GM18861 (cell line): ENCODE data around the gene GIPR.
"Not testable (repeated sequence)": the region's sequence is repeated elsewhere in the genome, so short reads cannot be mapped to it uniquely, and the experiment has no call there.

Experiments used
- ATAC-seq: cut with Tn5 transposase; IDR thresholded peaks from one replicate; pipeline ENCODE4 v1.9.1; 2021; ENCODE audit not compliant: unreplicated experiment

GIPR gene

GRCh38 chr19:45645631-45646344, 22.2 kb upstream of the GIPR start:
- ATAC-seq, result peak; percentile 27

GRCh38 chr19:45646345-45646698, 21.7 kb upstream of the GIPR start:
- no peak for ATAC-seq

DNA sequence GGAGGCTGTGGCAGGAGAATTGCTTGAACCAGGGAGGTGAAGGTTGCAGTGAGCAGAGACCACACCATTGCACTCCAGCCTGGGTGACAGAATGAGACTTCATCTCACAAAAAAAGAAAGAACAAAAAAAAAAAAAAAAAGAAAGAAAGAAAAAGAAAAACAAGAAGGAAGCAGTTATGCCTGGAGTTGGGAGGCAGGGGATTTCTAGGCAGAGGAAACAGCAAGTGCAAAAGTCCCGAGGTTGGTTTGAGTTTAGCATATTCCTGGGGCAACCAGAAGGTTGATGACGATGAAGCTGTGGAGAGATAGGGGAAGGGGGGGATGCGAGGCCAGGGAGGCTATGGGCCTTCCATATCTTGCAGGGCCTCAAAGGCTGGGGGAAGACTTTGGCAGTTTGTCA, 17.3 kb upstream of the GIPR start:
- ATAC-seq, result no peak

DNA sequence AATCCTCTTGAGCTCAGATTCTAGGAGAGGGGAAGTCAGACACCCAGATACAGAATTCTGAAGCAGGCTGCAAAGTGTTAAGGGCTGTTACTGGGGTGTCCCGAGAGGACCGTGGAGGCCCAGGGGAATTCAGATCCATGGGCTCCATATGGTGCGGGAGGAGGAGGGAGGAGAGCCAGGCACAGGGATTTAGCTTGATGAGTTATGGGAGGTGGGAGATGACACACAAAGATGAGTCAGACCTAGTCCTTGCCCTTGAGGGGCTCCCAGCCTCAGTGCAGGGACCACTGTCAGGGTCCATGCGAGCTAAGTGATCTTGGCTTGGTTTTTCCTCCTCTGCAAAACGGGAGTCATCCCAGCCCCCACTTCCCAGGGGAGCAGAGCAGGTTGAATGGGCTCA, 14.4 kb upstream of the GIPR start:
- no peak for ATAC-seq

- ATAC-seq, result no peak
These were observed 12.9 kb upstream of the GIPR start for GRCh38 chr19:45655073-45655472.

DNA sequence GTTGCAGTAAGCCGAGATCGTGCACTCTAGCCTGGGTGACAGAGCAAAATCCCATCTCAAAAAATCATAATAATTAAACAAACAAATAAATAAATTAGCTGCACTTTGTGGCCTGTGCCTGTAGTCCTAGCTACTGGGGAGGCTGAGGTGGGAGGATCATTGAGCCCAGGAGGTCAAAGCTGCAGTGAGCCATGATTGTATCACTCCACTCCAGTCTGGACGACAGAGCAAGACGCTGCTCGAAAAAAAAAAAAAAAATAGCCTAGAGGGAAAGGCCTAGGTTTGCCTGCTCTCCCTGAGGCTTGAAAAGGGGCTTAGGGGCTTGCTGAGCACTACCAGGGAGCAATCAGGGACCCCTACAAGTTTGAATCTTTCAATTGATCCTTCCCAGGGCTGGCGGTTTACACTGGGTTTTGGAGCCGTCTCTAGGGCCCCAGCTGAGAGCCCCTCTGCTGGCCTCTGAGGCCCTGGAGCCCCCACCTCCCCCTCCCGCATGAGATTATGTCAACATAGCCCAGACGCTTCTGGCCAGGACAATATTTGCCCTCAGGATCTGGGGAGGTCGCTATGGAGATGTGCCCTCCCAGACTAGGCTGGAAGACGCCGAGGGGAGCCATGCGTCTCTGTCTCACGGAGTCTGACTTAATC, 10.4 kb upstream of the GIPR start:
- ATAC-seq, result no peak

GRCh38 chr19:45659096-45659729, 8.8 kb upstream of the GIPR start:
- ATAC-seq, result no peak

- no peak for ATAC-seq
These were observed 7.4 kb upstream of the GIPR start for GRCh38 chr19:45660636-45661035.

- ATAC-seq, result no peak
These were observed 4.2 kb upstream of the GIPR start for GRCh38 chr19:45663800-45664199.

DNA sequence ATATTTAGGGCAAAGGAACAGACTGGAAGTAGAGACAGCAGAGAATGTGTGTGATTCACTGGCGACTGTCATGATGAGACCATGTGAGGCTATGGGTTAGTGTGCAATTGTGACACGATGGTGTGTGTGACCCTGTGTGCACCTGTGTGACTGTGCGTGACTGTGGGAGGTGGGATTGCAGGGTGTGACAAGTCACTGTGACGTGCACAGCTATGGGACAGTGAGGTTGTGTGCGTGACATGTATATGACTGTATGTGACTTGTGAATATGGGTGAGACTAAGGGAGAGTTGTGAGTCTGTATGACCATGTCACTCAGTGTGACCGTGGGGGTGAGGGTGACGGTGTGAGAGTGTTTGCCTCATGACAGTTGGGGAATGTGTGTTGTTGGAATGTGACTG, 3.4 kb upstream of the GIPR start:
- ATAC-seq, result no peak

DNA sequence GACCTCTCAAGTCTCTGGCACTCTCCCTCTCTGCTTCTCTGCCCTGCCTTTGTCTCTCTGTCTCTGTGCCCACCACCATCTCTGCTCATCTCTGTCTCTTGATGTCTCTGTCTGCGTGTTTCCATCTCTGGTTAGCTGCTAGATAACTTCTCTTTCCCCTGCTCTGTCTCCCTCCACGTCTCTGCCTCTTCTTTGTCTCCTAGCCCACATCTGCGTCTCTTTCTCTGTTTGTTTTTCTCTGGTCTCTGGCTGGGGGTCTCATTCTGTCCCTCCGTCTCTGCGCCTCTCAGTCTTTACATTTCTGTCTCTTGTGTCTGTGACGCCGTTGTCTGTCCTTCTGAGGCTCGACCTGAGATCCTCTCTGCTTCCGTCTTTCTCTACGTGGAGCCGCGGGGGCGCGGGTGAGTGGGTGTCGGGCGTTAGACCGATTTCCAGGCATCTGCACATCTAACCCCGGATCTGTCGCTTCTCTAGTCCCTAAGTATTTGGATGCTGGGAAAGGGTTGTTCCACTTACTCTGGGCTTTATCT, 386 bp downstream of the GIPR start:
- no peak for ATAC-seq

- ATAC-seq, result peak; percentile 43
These were observed 2.8 kb downstream of the GIPR start for GRCh38 chr19:45670670-45671453.

DNA sequence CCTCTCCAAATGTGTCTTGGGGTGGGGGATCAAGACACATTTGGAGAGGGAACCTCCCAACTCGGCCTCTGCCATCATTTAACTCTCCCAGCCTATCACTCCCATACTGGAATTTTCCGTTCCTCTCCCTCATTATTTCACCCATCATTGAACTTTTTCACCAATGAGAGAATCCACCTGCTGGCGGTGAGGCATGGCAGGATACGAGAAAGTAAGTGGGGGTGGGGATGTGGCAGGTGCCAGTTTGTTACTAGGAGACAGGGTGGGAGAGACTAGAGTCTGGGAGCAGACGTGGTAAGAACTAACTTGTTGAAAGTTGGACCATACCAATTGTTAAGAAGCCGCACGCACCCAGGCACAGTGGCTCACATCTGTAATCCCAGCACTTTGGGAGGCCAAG, 6.9 kb downstream of the GIPR start:
- no peak for ATAC-seq

DNA sequence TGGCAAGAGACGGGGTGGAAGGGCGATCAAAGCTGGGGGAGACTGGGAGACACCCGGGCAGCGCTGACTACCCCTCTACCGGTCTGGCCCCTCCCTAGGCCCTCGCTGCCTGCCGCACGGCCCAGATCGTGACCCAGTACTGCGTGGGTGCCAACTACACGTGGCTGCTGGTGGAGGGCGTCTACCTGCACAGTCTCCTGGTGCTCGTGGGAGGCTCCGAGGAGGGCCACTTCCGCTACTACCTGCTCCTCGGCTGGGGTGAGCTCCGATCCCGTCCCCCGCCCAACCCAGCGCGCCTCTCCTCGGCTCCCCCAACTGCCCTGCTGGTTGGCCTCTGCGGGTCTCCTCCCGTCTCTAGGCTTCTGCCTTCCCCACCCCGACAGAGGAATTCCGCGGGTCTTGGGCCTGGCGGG, 8.8 kb downstream of the GIPR start:
- no peak for ATAC-seq

GRCh38 chr19:45677351-45678230, 9.6 kb downstream of the GIPR start:
- no peak for ATAC-seq

DNA sequence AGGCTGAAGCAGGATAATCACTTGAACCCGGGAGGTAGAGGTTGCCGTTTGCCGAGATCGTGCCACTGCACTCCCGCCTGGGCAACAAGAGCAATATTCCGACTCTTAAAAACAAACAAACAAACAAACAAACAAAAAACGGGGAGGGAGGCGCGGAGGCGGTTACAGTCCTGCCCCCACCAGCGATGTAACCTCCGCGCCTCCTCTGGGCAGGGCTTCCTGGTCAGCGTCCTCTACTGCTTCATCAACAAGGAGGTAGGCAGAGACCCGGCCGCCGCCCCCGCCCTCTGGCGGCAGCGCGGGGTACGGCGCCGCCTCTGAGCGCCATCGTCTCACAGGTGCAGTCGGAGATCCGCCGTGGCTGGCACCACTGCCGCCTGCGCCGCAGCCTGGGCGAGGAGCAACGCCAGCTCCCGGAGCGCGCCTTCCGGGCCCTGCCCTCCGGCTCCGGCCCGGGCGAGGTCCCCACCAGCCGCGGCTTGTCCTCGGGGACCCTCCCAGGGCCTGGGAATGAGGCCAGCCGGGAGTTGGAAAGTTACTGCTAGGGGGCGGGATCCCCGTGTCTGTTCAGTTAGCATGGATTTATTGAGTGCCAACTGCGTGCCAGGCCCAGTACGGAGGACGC, 13.5 kb downstream of the GIPR start:
- peak; percentile 66 for ATAC-seq

DNA sequence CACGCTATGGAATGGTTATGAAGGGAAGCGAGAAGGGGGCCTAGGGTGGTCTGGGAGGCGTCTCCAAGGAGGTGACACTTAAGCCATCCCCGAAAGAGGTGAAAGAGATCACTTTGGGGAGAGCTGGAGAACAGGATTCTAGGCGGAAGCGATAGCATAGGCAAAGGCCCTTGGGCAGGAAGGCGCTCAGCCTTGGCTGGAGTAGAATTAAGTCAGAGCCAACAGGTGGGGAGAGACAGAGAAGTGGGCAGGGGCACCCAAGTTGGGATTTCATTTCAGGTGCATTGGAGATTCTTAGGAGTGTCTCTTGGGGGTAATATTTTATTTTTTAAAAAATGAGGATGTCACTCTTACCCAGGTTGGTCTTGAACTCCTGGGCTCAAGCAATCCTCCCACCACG, 14.1 kb downstream of the GIPR start:
- ATAC-seq, result no peak

DNA sequence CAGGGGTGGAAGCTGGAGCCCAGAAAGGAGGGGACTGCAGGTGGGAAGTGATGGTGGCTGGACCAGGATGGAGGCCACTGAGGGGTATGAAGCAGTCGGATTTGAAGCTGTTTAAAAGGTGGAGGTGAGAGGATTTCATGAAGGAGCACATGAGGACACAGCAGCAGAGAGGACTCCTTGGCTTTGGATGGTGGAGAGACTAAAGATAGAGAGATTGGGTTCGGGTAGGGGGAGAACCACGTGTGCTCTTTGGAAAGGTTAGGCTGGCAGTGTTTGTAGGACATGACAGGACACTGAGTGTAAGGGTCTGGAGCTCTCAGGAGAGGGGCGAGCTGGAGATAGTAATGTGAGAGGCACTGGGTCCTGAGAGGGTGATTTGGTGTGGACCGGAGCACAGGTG, 14.9 kb downstream of the GIPR start:
- no peak for ATAC-seq

DNA sequence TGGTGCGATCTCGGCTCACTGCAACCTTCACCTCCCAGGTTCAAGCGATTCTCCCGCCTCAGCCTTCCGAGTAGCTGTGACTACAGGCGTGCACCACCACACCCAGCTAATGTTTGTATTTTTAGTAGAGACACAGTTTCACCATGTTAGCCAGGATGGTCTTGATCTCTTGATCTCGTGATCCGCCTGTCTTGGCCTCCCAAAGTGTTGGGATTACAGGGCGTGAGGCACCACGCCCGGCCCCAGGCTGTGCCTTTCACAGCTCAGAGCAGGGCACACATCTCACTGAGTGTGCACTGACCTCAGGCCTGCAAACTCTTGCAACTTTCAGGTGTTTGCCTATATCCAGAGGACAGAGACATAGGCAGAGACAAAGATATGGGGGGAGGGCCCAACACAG, 17.0 kb downstream of the GIPR start:
- not testable (repeated sequence) for ATAC-seq

DNA sequence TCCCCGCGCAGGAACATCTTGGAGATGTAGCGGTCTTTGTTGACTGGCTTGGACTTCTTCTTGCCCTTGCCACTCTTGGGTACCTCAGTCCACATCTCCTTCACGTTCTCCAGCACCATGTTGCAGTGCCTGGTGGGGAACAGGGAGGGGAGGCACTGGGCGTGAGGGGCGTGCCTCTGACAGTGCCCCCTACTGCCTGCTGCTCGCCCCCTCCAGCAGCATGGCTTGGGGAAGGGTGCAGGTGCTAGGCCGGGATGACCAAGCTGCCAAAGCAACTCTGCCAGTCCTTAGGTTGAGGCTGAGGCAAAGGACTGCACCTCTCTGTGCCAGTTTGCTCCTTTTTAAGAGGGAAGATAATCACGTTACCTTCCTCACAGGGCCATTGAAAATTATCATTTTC, 19.6 kb downstream of the GIPR start:
- no peak for ATAC-seq
